SU-DHL-6 (cell line): ENCODE data around the gene RNF181.
A peak's percentile ranks its signal among the peaks of the same experiment; 100 is the strongest.

Source experiments
- H2AFZ ChIP-seq: fragments of 200-600 bp; sonication (generic); 2 replicates; pipeline ENCODE4 v1.6.1; 2014; ENCODE audit warnings: low read depth, mild to moderate bottlenecking, moderate library complexity, mixed read lengths, antibody characterized with exemption, low read length; ENCODE audit not compliant: severe bottlenecking
- H3F3A ChIP-seq: fragments of 200-600 bp; shearing (Covaris generic); 2 replicates; pipeline ENCODE4 v1.6.0; 2016; ENCODE audit warnings: antibody characterized with exemption, mild to moderate bottlenecking; ENCODE audit not compliant: insufficient read depth
- H3K27ac ChIP-seq: fragments of 200-600 bp; sonication (generic); 2 replicates; pipeline ENCODE4 v1.5.1; 2016; ENCODE audit warnings: low read depth, mild to moderate bottlenecking, low read length, moderate library complexity, mixed read lengths
- H3K27me3 ChIP-seq: fragments of 200-600 bp; sonication (generic), shearing (Covaris generic); 2 replicates; pipeline ENCODE4 v1.6.0; 2014; ENCODE audit warnings: mild to moderate bottlenecking, low read length
- H3K36me3 ChIP-seq: fragments of 200-600 bp; sonication (generic); 2 replicates; pipeline ENCODE4 v1.6.1; 2014; ENCODE audit warnings: mild to moderate bottlenecking, low read length, mixed read lengths
- H3K4me2 ChIP-seq: fragments of 300-600, 200-600 bp; shearing (Covaris generic), sonication (generic); 2 replicates; pipeline ENCODE4 v1.6.0; 2014; ENCODE audit warnings: low read length, low read depth, mild to moderate bottlenecking; ENCODE audit not compliant: poor library complexity, severe bottlenecking
- H3K4me3 ChIP-seq: fragments of 200-600 bp; sonication (generic); 2 replicates; pipeline ENCODE4 v1.5.1; 2014; ENCODE audit warnings: antibody characterized with exemption, low read length, mild to moderate bottlenecking, mixed read lengths; ENCODE audit not compliant: insufficient read depth, poor library complexity, severe bottlenecking
- H3K79me2 ChIP-seq: fragments of 200-600 bp; sonication (generic); 2 replicates; pipeline ENCODE4 v1.6.1; 2014; ENCODE audit warnings: mild to moderate bottlenecking, low read length, moderate library complexity; ENCODE audit not compliant: insufficient read depth
- H3K9ac ChIP-seq: fragments of 200-600 bp; sonication (generic); 2 replicates; pipeline ENCODE4 v1.7.0; 2014; ENCODE audit warnings: mild to moderate bottlenecking, low read length
- H3K9me2 ChIP-seq: fragments of 200-600 bp; sonication (generic); replicated peaks from 2 replicates; pipeline ENCODE4 v1.6.1; 2014; ENCODE audit warnings: low read length; ENCODE audit not compliant: insufficient read depth
- H3K9me3 ChIP-seq: fragments of 200-600 bp; sonication (generic); 2 replicates; pipeline ENCODE4 v1.6.1; 2014; ENCODE audit warnings: low read length, mixed read lengths; ENCODE audit not compliant: insufficient read depth
- H4K20me1 ChIP-seq: fragments of 200-600 bp; sonication (generic); 2 replicates; pipeline ENCODE4 v1.6.1; 2014; ENCODE audit warnings: low read depth, mild to moderate bottlenecking, antibody characterized with exemption, low read length, moderate library complexity, mixed read lengths
- CTCF ChIP-seq: fragments of 200-600 bp; sonication (generic); IDR thresholded peaks from one replicate; pipeline ENCODE4 v1.5.1; 2017; ENCODE audit warnings: antibody characterized with exemption, mild to moderate bottlenecking, low read length, moderate library complexity; ENCODE audit not compliant: insufficient read depth, poor library complexity, severe bottlenecking
- EZH2phosphoT487 ChIP-seq: fragments of 200-600 bp; sonication (generic), shearing (Covaris generic); conservative IDR thresholded peaks from 2 replicates; pipeline ENCODE4 v1.6.1; 2018; ENCODE audit warnings: mild to moderate bottlenecking, antibody characterized with exemption, low read length, moderate library complexity, mixed read lengths

Gene RNF181

GRCh38 chr2:85549826-85550225, 45.7 kb upstream of the RNF181 start:
- H2AFZ ChIP-seq: no peak overlapping the region
- H3K27me3 ChIP-seq: no peaks in the 10 kb centered on the region
- peaks cover 7% of the 10 kb centered on the region; the same call in 1 of the 2 replicates for H4K20me1 ChIP-seq
- no peaks in the 10 kb centered on the region for H3K9me2 ChIP-seq
- TF ChIP-seq CTCF (no peak), EZH2phosphoT487 (no peak)
- no peaks in the 10 kb centered on the region for H3K9me3 ChIP-seq
- no peak overlapping the region for H3K4me2 ChIP-seq
- H3K79me2 ChIP-seq: no peaks in the 10 kb centered on the region
- H3K9ac ChIP-seq: no peak overlapping the region
- no peak overlapping the region for H3K4me3 ChIP-seq
- peaks cover 42% of the 10 kb centered on the region for H3F3A ChIP-seq
- no peak overlapping the region for H3K27ac ChIP-seq
- H3K36me3 ChIP-seq: peaks cover 9% of the 10 kb centered on the region; the same call in 1 of the 2 replicates

GRCh38 chr2:85550486-85550885, 45.1 kb upstream of the RNF181 start:
- Histone ChIP-seq H3K79me2 (no peaks in the 10 kb centered on the region), H3K4me2 (no peak overlapping the region), H2AFZ (no peak overlapping the region), H3K9me2 (no peaks in the 10 kb centered on the region), H3K27me3 (no peaks in the 10 kb centered on the region), H3K9me3 (no peaks in the 10 kb centered on the region), H3K9ac (no peak overlapping the region), H3K27ac (no peak overlapping the region), H3K36me3 (peaks cover 6% of the 10 kb centered on the region; the same call in 1 of the 2 replicates), H4K20me1 (peaks cover 4% of the 10 kb centered on the region; the same call in 1 of the 2 replicates), H3F3A (peaks cover 36% of the 10 kb centered on the region), H3K4me3 (no peak overlapping the region)
- TF ChIP-seq CTCF (no peak), EZH2phosphoT487 (no peak)

GRCh38 chr2:85551698-85552678, 43.6 kb upstream of the RNF181 start:
- Histone ChIP-seq H3K27me3 (no peaks in the 10 kb centered on the region), H3F3A (peaks cover 21% of the 10 kb centered on the region), H3K9ac (no peak overlapping the region), H3K4me2 (no peak overlapping the region), H3K79me2 (no peaks in the 10 kb centered on the region), H3K4me3 (no peak overlapping the region), H3K9me3 (no peaks in the 10 kb centered on the region), H2AFZ (no peak overlapping the region), H4K20me1 (no peaks in the 10 kb centered on the region), H3K27ac (no peak overlapping the region), H3K9me2 (no peaks in the 10 kb centered on the region), H3K36me3 (no peaks in the 10 kb centered on the region)
- TF ChIP-seq CTCF (peak; percentile 85), EZH2phosphoT487 (no peak)
